H9 (cell line): ENCODE results near the gene UBE2L6. TPM values are rescaled to one million over a fixed set of nuclear protein-coding genes. Genes with fewer than 3 reads are reported as not detected.

Source experiments
- DNase-seq: peaks from one replicate; pipeline ENCODE4 v3.0.0-alpha.2; 2017
- H2AFZ ChIP-seq: one replicate; pipeline ENCODE4 v1.6.1; 2013; ENCODE audit warnings: mild to moderate bottlenecking, low read length, control low read depth, moderate library complexity
- H2AK5ac ChIP-seq: 2 replicates; pipeline ENCODE4 v1.6.1; 2013; ENCODE audit warnings: low read length, control low read depth, mixed read lengths; ENCODE audit not compliant: insufficient read length
- H2BK120ac ChIP-seq: one replicate; pipeline ENCODE4 v1.6.1; 2013; ENCODE audit warnings: low read depth, mild to moderate bottlenecking, low read length, control low read depth, inconsistent platforms; ENCODE audit not compliant: poor library complexity, severe bottlenecking
- H2BK12ac ChIP-seq: 2 replicates; pipeline ENCODE4 v1.6.1; 2013; ENCODE audit warnings: low read length, control low read depth, mixed read lengths, low read depth; ENCODE audit not compliant: insufficient read length
- H2BK15ac ChIP-seq: 2 replicates; pipeline ENCODE4 v1.6.1; 2013; ENCODE audit warnings: low read depth, low read length, control low read depth
- H2BK20ac ChIP-seq: one replicate; pipeline ENCODE4 v1.6.1; 2013; ENCODE audit warnings: low read depth, mild to moderate bottlenecking, low read length, control low read depth, inconsistent platforms; ENCODE audit not compliant: poor library complexity, severe bottlenecking
- H2BK5ac ChIP-seq: 2 replicates; pipeline ENCODE4 v1.6.1; 2013; ENCODE audit warnings: low read length, control low read depth, mixed read lengths; ENCODE audit not compliant: insufficient read length
- H3K14ac ChIP-seq: 2 replicates; pipeline ENCODE4 v1.6.1; 2013; ENCODE audit warnings: low read length, control low read depth; ENCODE audit not compliant: insufficient read depth
- H3K18ac ChIP-seq: 2 replicates; pipeline ENCODE4 v1.6.1; 2013; ENCODE audit warnings: low read depth, mild to moderate bottlenecking, mixed read lengths, low read length, control low read depth; ENCODE audit not compliant: insufficient read length
- H3K23ac ChIP-seq: 2 replicates; pipeline ENCODE4 v1.6.1; 2013; ENCODE audit warnings: low read length, control low read depth, mixed read lengths, low read depth; ENCODE audit not compliant: insufficient read length
- H3K23me2 ChIP-seq: 2 replicates; pipeline ENCODE4 v1.6.1; 2013; ENCODE audit warnings: low read depth, mild to moderate bottlenecking, mixed read lengths, low read length, control low read depth; ENCODE audit not compliant: insufficient read length, poor library complexity, severe bottlenecking
- H3K27ac ChIP-seq: 2 replicates; pipeline ENCODE4 v1.5.1; 2013; ENCODE audit warnings: low read length, control low read depth, mixed read lengths, low read depth; ENCODE audit not compliant: insufficient read length
- H3K27me3 ChIP-seq: 2 replicates; pipeline ENCODE4 v1.6.1; 2013; ENCODE audit warnings: low read length, control low read depth, inconsistent platforms; ENCODE audit not compliant: insufficient read depth
- H3K4ac ChIP-seq: 2 replicates; pipeline ENCODE4 v1.6.1; 2013; ENCODE audit warnings: low read depth, mild to moderate bottlenecking, control low read depth, inconsistent platforms, low read length, moderate library complexity
- H3K4me1 ChIP-seq: 2 replicates; pipeline ENCODE4 v1.6.1; 2013; ENCODE audit warnings: low read length, control low read depth, inconsistent platforms; ENCODE audit not compliant: insufficient read depth
- H3K4me2 ChIP-seq: 2 replicates; pipeline ENCODE4 v1.6.1; 2013; ENCODE audit warnings: low read length, control low read depth, mixed read lengths; ENCODE audit not compliant: insufficient read length, insufficient read depth
- H3K56ac ChIP-seq: 2 replicates; pipeline ENCODE4 v1.6.1; 2013; ENCODE audit warnings: low read depth, mild to moderate bottlenecking, mixed read lengths, low read length, control low read depth; ENCODE audit not compliant: insufficient read length
- H3K79me1 ChIP-seq: 2 replicates; pipeline ENCODE4 v1.6.1; 2013; ENCODE audit warnings: low read depth, mild to moderate bottlenecking, moderate library complexity, low read length, control low read depth, inconsistent platforms; ENCODE audit not compliant: insufficient read depth, poor library complexity, severe bottlenecking
- H3K79me2 ChIP-seq: 2 replicates; pipeline ENCODE4 v1.6.1; 2013; ENCODE audit warnings: low read length, control low read depth, inconsistent platforms; ENCODE audit not compliant: insufficient read depth
- H3K9ac ChIP-seq: 2 replicates; pipeline ENCODE4 v1.6.1; 2013; ENCODE audit warnings: low read length, control low read depth, mixed read lengths; ENCODE audit not compliant: insufficient read length; ENCODE audit errors: extremely low read depth
- H3K9me3 ChIP-seq: one replicate; pipeline ENCODE4 v1.6.1; 2013; ENCODE audit warnings: low read depth, low read length, inconsistent platforms; ENCODE audit not compliant: control insufficient read depth
- H3T11ph ChIP-seq: one replicate; pipeline ENCODE4 v1.6.1; 2013; ENCODE audit warnings: mild to moderate bottlenecking, low read length, control low read depth, inconsistent platforms
- H4K20me1 ChIP-seq: one replicate; pipeline ENCODE4 v1.6.1; 2013; ENCODE audit not compliant: control insufficient read depth, insufficient read length, insufficient read depth
- H4K5ac ChIP-seq: 2 replicates; pipeline ENCODE4 v1.6.1; 2013; ENCODE audit warnings: low read depth, mild to moderate bottlenecking, mixed read lengths, low read length, control low read depth; ENCODE audit not compliant: insufficient read length
- H4K8ac ChIP-seq: replicated peaks from 2 replicates; pipeline ENCODE4 v1.6.1; 2013; ENCODE audit warnings: low read length, control low read depth, mixed read lengths, low read depth; ENCODE audit not compliant: insufficient read length
- H4K91ac ChIP-seq: 2 replicates; pipeline ENCODE4 v1.6.1; 2013; ENCODE audit warnings: low read depth, mild to moderate bottlenecking, moderate library complexity, mixed read lengths, low read length, control low read depth; ENCODE audit not compliant: insufficient read length
- H3K27ac Mint-ChIP-seq, 3 experiments: 2 replicates in 2 of 3; 3 replicates in 1 of 3; pipeline ENCODE4 v1.8.0; 2020 to 2021; ENCODE audit warnings: mixed read lengths in 3 of 3, mild to moderate bottlenecking in 1 of 3, moderate library complexity in 1 of 3
- H3K27me3 Mint-ChIP-seq: 2 replicates; pipeline ENCODE4 v1.8.0; 2021; ENCODE audit warnings: low read depth, mild to moderate bottlenecking, moderate library complexity, mixed read lengths
- H3K36me3 Mint-ChIP-seq, 3 experiments: 2 replicates in 2 of 3; 3 replicates in 1 of 3; pipeline ENCODE4 v1.8.0; 2020 to 2021; ENCODE audit warnings: low read depth in 3 of 3, mixed read lengths in 3 of 3; ENCODE audit not compliant: insufficient read depth in 1 of 3
- H3K4me1 Mint-ChIP-seq, 2 experiments: 2 replicates each; pipeline ENCODE4 v1.8.0; 2020; ENCODE audit warnings: mixed read lengths in 2 of 2
- H3K4me3 Mint-ChIP-seq, 2 experiments: 2 replicates in 1 of 2; 3 replicates in 1 of 2; pipeline ENCODE4 v1.8.0; 2020 to 2021; ENCODE audit warnings: mild to moderate bottlenecking in 2 of 2, mixed read lengths in 2 of 2, moderate library complexity in 1 of 2
- H3K9me3 Mint-ChIP-seq, 2 experiments: 2 replicates in 1 of 2; 3 replicates in 1 of 2; pipeline ENCODE4 v1.8.0; 2020; ENCODE audit warnings: mild to moderate bottlenecking in 2 of 2, mixed read lengths in 2 of 2, moderate library complexity in 1 of 2
- CTCF ChIP-seq: fragments of 200-600 bp; sonication (generic); conservative IDR thresholded peaks from 3 replicates; pipeline ENCODE4 v1.8.0; 2021; ENCODE audit warnings: antibody characterized with exemption, mild to moderate bottlenecking
- total RNA-seq: library from RNA; stranded (reverse); gene quantifications from 2 replicates; pipeline ENCODE4 v1.2.1, GENCODE V29; 2021

Gene UBE2L6
- total RNA-seq, 1 experiment from 2014 or later, result 38.9 TPM

DNA sequence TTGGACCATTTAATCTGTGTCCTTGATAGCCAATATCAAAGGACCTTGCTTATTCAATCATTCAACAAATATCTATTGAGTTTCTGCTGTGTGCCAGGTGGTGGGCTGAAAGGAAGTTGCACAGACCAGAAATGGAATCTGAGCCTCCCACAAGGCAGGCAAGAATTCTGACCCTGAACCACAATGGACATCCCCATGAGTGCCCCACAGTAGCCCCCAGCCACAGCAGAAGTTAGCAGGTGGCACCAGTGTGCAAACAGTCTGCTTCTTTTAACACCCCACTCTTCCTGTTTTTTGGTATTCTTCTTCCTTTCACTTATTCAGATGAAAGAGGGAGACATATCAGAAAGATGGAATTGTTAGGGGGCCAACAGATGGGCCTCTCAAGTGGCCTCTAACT lies 17.8 kb upstream of the UBE2L6 start:
- no peak overlapping the region for H2BK15ac ChIP-seq
- no peaks in the 10 kb centered on the region for H3K79me1 ChIP-seq
- H4K8ac ChIP-seq, result no peak overlapping the region
- H3K27me3 Mint-ChIP-seq, result peaks cover 10% of the 10 kb centered on the region
- peaks cover 2 to 5% of the 10 kb centered on the region in 2 experiments; a peak in 3 of 5 replicates for H3K9me3 Mint-ChIP-seq
- H2BK20ac ChIP-seq, result no peak overlapping the region
- no peaks in the 10 kb centered on the region for H3K4me1 ChIP-seq
- no peak overlapping the region for H3K23ac ChIP-seq
- H3K27me3 ChIP-seq, result no peaks in the 10 kb centered on the region
- no peaks in the 10 kb centered on the region for H4K20me1 ChIP-seq
- no peak overlapping the region for H3K4me3 Mint-ChIP-seq
- H3K56ac ChIP-seq, result no peak overlapping the region
- no peak overlapping the region for H3T11ph ChIP-seq
- no peak overlapping the region for H2BK5ac ChIP-seq
- H3K18ac ChIP-seq, result no peak overlapping the region
- no peak for DNase-seq
- no peak overlapping the region for H3K9ac ChIP-seq
- no peak overlapping the region for H3K27ac Mint-ChIP-seq
- H2AFZ ChIP-seq, result no peak overlapping the region
- H3K27ac ChIP-seq, result no peak overlapping the region
- H2BK120ac ChIP-seq, result no peak overlapping the region
- no peak overlapping the region for H4K91ac ChIP-seq
- no peak overlapping the region for H4K5ac ChIP-seq
- TF ChIP-seq CTCF, result no peak
- no peak overlapping the region for H3K4ac ChIP-seq
- H2AK5ac ChIP-seq, result no peak overlapping the region
- no peak overlapping the region for H3K4me2 ChIP-seq
- peaks cover 5 to 18% of the 10 kb centered on the region in 2 experiments for H3K4me1 Mint-ChIP-seq
- H3K36me3 Mint-ChIP-seq, result no peaks in the 10 kb centered on the region
- H3K14ac ChIP-seq, result no peak overlapping the region
- no peaks in the 10 kb centered on the region for H3K9me3 ChIP-seq
- H2BK12ac ChIP-seq, result no peak overlapping the region
- no peaks in the 10 kb centered on the region for H3K79me2 ChIP-seq
- H3K23me2 ChIP-seq, result no peaks in the 10 kb centered on the region
